DOHH2 (cell line): ENCODE results near the gene PCNX2.

Experiments
- H3F3A ChIP-seq: fragments of 200-600 bp; sonication (generic), shearing (Covaris generic); 2 replicates; pipeline ENCODE4 v1.6.0; 2016; ENCODE audit warnings: antibody characterized with exemption, mild to moderate bottlenecking; ENCODE audit not compliant: control insufficient read depth, insufficient read depth
- H3K27ac ChIP-seq: fragments of 200-600 bp; sonication (generic); 2 replicates; pipeline ENCODE4 v1.5.1; 2014; ENCODE audit warnings: low read depth, mild to moderate bottlenecking, low read length, moderate library complexity
- H3K27me3 ChIP-seq: fragments of 200-600 bp; sonication (generic); 2 replicates; pipeline ENCODE4 v1.6.1; 2014; ENCODE audit warnings: mild to moderate bottlenecking, low read length, mixed read lengths; ENCODE audit not compliant: control insufficient read depth
- H3K36me3 ChIP-seq: fragments of 200-600 bp; sonication (generic); 2 replicates; pipeline ENCODE4 v1.6.1; 2014; ENCODE audit warnings: mild to moderate bottlenecking, low read length, moderate library complexity, mixed read lengths; ENCODE audit not compliant: control insufficient read depth
- H3K4me1 ChIP-seq: fragments of 200-600 bp; sonication (generic); 2 replicates; pipeline ENCODE4 v1.6.1; 2014; ENCODE audit warnings: mild to moderate bottlenecking, low read length, mixed read lengths; ENCODE audit not compliant: control insufficient read depth
- H3K4me2 ChIP-seq: fragments of 200-600 bp; sonication (generic); 2 replicates; pipeline ENCODE4 v1.6.0; 2014; ENCODE audit warnings: mild to moderate bottlenecking, low read length, moderate library complexity
- H3K4me3 ChIP-seq: fragments of 200-600 bp; sonication (generic); 2 replicates; pipeline ENCODE4 v1.5.1; 2014; ENCODE audit warnings: mild to moderate bottlenecking, low read length, mixed read lengths
- H3K79me2 ChIP-seq: fragments of 200-600 bp; sonication (generic); 2 replicates; pipeline ENCODE4 v1.6.1; 2014; ENCODE audit warnings: mild to moderate bottlenecking, low read length, mixed read lengths; ENCODE audit not compliant: control insufficient read depth
- H3K9me2 ChIP-seq: fragments of 200-600 bp; sonication (generic); replicated peaks from 2 replicates; pipeline ENCODE4 v1.6.1; 2014; ENCODE audit warnings: mild to moderate bottlenecking, low read length, mixed read lengths; ENCODE audit not compliant: control insufficient read depth
- H3K9me3 ChIP-seq: fragments of 200-600 bp; sonication (generic); 2 replicates; pipeline ENCODE4 v1.6.1; 2014; ENCODE audit warnings: antibody characterized with exemption, low read length, mixed read lengths; ENCODE audit not compliant: control insufficient read depth, insufficient read depth
- H4K20me1 ChIP-seq: fragments of 200-600 bp; sonication (generic); 2 replicates; pipeline ENCODE4 v1.6.0; 2014; ENCODE audit warnings: low read depth, mild to moderate bottlenecking, antibody characterized with exemption, low read length, moderate library complexity; ENCODE audit not compliant: control insufficient read depth, insufficient read depth
- CTCF ChIP-seq: fragments of 200-600 bp; sonication (generic); IDR thresholded peaks from one replicate; pipeline ENCODE4 v1.5.1; 2014; ENCODE audit warnings: antibody characterized with exemption, mild to moderate bottlenecking, low read depth, low read length; ENCODE audit not compliant: poor library complexity, severe bottlenecking
- EZH2phosphoT487 ChIP-seq: fragments of 200-600 bp; sonication (generic); IDR thresholded peaks from 2 replicates; pipeline ENCODE4 v1.6.1; 2017; ENCODE audit warnings: borderline replicate concordance, mild to moderate bottlenecking, antibody characterized with exemption, low read length, moderate library complexity, mixed read lengths

The PCNX2 gene

GRCh38 chr1:232968965-232969364 lies 326.6 kb downstream of the PCNX2 start:
- no peak overlapping the region for H3K4me2 ChIP-seq
- H3K9me3 ChIP-seq = peaks cover 4% of the 10 kb centered on the region; the same call in 1 of the 2 replicates
- H3K4me3 ChIP-seq = no peak overlapping the region
- H4K20me1 ChIP-seq = no peaks in the 10 kb centered on the region
- H3K79me2 ChIP-seq = no peaks in the 10 kb centered on the region
- no peaks in the 10 kb centered on the region for H3K9me2 ChIP-seq
- peaks cover 79% of the 10 kb centered on the region for H3K36me3 ChIP-seq
- no peak overlapping the region for H3K27ac ChIP-seq
- peaks cover 5% of the 10 kb centered on the region for H3K4me1 ChIP-seq
- TF ChIP-seq CTCF (no peak), EZH2phosphoT487 (no peak)
- H3K27me3 ChIP-seq = no peaks in the 10 kb centered on the region
- no peaks in the 10 kb centered on the region for H3F3A ChIP-seq

- Histone ChIP-seq H3K27ac (no peak overlapping the region), H3K4me3 (no peak overlapping the region), H3K79me2 (no peaks in the 10 kb centered on the region), H3K9me3 (peaks cover 4% of the 10 kb centered on the region; the same call in 1 of the 2 replicates), H3K36me3 (peaks cover 75% of the 10 kb centered on the region), H3K27me3 (no peaks in the 10 kb centered on the region), H4K20me1 (no peaks in the 10 kb centered on the region), H3K9me2 (no peaks in the 10 kb centered on the region), H3K4me2 (no peak overlapping the region), H3K4me1 (peaks cover 11% of the 10 kb centered on the region), H3F3A (no peaks in the 10 kb centered on the region)
- TF ChIP-seq CTCF (no peak), EZH2phosphoT487 (no peak)
Observed at GRCh38 chr1:232968391-232968790, 327.1 kb downstream of the PCNX2 start.

GRCh38 chr1:232966663-232967062 lies 328.9 kb downstream of the PCNX2 start:
- Histone ChIP-seq H3K4me3 (no peak overlapping the region), H3K4me1 (peaks cover 19% of the 10 kb centered on the region), H3K9me2 (no peaks in the 10 kb centered on the region), H3K36me3 (peaks cover 61% of the 10 kb centered on the region), H3F3A (no peaks in the 10 kb centered on the region), H3K27me3 (no peaks in the 10 kb centered on the region), H4K20me1 (no peaks in the 10 kb centered on the region), H3K9me3 (no peaks in the 10 kb centered on the region), H3K4me2 (no peak overlapping the region), H3K79me2 (no peaks in the 10 kb centered on the region), H3K27ac (no peak overlapping the region)
- TF ChIP-seq EZH2phosphoT487 (no peak), CTCF (no peak)

GRCh38 chr1:232965912-232966217 lies 329.7 kb downstream of the PCNX2 start:
- Histone ChIP-seq H3K36me3 (peaks cover 53% of the 10 kb centered on the region), H3F3A (no peaks in the 10 kb centered on the region), H4K20me1 (no peaks in the 10 kb centered on the region), H3K4me3 (no peak overlapping the region), H3K9me2 (no peaks in the 10 kb centered on the region), H3K4me1 (peaks cover 19% of the 10 kb centered on the region), H3K4me2 (no peak overlapping the region), H3K79me2 (no peaks in the 10 kb centered on the region), H3K27ac (no peak overlapping the region), H3K9me3 (no peaks in the 10 kb centered on the region), H3K27me3 (no peaks in the 10 kb centered on the region)
- TF ChIP-seq EZH2phosphoT487 (no peak), CTCF (no peak)
